K562 treated with DMSO at 1 percent for 24 hours (cell line): Measurements from ENCODE around the gene AFDN. TPM values are rescaled to one million over a fixed set of nuclear protein-coding genes. Genes with fewer than 3 reads are reported as not detected.

ENCODE experiments used
- total RNA-seq: library from RNA; unstranded; fragments of 300-600 nt; gene quantifications from 2 replicates; pipeline ENCODE4 v1.2.3, GENCODE V29; 2022; ENCODE audit warnings: low read depth; ENCODE audit not compliant: insufficient read depth

Gene AFDN, protein sequence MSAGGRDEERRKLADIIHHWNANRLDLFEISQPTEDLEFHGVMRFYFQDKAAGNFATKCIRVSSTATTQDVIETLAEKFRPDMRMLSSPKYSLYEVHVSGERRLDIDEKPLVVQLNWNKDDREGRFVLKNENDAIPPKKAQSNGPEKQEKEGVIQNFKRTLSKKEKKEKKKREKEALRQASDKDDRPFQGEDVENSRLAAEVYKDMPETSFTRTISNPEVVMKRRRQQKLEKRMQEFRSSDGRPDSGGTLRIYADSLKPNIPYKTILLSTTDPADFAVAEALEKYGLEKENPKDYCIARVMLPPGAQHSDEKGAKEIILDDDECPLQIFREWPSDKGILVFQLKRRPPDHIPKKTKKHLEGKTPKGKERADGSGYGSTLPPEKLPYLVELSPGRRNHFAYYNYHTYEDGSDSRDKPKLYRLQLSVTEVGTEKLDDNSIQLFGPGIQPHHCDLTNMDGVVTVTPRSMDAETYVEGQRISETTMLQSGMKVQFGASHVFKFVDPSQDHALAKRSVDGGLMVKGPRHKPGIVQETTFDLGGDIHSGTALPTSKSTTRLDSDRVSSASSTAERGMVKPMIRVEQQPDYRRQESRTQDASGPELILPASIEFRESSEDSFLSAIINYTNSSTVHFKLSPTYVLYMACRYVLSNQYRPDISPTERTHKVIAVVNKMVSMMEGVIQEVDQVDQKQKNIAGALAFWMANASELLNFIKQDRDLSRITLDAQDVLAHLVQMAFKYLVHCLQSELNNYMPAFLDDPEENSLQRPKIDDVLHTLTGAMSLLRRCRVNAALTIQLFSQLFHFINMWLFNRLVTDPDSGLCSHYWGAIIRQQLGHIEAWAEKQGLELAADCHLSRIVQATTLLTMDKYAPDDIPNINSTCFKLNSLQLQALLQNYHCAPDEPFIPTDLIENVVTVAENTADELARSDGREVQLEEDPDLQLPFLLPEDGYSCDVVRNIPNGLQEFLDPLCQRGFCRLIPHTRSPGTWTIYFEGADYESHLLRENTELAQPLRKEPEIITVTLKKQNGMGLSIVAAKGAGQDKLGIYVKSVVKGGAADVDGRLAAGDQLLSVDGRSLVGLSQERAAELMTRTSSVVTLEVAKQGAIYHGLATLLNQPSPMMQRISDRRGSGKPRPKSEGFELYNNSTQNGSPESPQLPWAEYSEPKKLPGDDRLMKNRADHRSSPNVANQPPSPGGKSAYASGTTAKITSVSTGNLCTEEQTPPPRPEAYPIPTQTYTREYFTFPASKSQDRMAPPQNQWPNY (N-terminal part only)
- total RNA-seq = 116 and 125 TPM in 2 replicates

DNA sequence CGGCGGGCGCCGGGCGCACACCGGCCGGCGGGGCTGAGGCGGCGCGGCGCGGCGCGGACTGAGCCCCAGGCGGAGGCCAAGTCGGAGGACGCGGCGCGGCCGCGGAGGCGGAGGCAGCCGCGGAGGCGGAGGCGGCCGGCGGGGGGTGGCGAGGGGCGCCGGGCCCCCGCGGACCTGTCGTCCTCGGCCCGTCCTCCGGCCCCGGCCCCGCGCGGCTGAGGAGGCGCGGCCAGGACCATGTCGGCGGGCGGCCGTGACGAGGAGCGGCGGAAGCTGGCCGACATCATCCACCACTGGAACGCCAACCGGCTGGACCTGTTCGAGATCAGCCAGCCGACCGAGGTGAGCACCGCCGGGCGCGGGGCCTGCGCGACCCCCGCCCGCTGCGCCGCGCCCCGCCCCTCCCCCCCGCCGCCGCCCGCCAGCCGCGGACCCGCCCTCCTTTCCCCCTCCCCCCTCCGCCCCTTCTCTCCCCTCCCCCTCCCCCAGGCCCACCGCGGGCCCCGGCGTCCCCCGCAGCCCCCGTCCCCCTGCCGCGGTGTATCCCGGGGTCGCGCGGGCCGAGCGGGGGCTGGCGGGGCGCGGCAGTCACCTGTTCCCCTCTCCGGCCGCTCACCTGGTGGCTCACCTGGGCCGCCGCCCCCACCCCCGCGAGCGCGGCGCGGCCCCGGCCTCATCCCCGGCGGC lies at the start of gene AFDN:
TSS of gene AFDN (plus strand) at position 16 of the 687 bp plus-strand sequence. CDS start at position 238, 222 bp downstream.

DNA sequence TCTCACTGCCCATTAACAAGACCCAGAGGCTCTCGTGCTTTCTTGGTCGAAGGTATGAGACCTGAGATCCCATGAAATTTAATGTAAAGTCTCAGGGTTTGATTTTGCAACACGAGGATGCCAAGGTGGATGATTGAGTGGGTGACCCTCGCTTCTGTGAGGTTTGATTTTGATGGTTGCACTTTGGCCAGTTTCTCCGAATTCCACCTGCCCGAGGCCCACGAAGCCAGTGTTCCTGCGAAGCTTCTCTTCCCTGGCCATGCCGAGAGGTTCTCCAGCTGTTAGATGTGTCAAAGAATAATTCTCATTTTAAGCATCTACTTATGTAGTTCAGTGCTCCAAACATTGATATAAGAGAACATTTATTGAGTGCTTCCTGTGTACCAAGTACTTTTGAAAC lies 170.9 kb downstream of the AFDN start, which contains the start of gene KIF25:
TSS of gene KIF25 (plus strand) at position 30 of the 400 bp plus-strand sequence. CDS start 31,915 bp downstream, outside the sequence.

Other genes with a start within 250 kb of the AFDN start
- gene KIF25, start 170.8 kb downstream of the AFDN start, total RNA-seq = not detected in 2 replicates